AG04449 (cell line): ENCODE measurements around the gene PARD6A.

Experiments
- CTCF ChIA-PET: fragments of 350-600 bp; formaldehyde crosslinking; extraction: SDS; loops from one replicate; lab custom pipeline; 2021; ENCODE audit warnings: antibody characterized with exemption; lab: Yijun Ruan, JAX
- POLR2A ChIA-PET: fragments of 400-600, 350-600 bp; formaldehyde crosslinking; extraction: SDS; loops from one replicate; lab custom pipeline; 2020; ENCODE audit warnings: antibody characterized with exemption, inconsistent platforms; lab: Yijun Ruan, JAX
- DNase-seq: peaks from one replicate; pipeline ENCODE4 v3.0.0-alpha.2; 2010; ENCODE audit warnings: low read depth, low spot score
- H3K4me3 ChIP-seq: 2 replicates; pipeline ENCODE4 v1.5.1; 2011; ENCODE audit warnings: low read depth, mild to moderate bottlenecking, control low read depth, low read length
- TF ChIP-seq, protein P1 (sequence below): IDR thresholded peaks from one replicate; pipeline ENCODE4 v1.5.1; 2011; ENCODE audit warnings: mild to moderate bottlenecking, moderate library complexity, low read length, control low read depth, inconsistent platforms; ENCODE audit not compliant: insufficient read depth; ENCODE audit errors: missing control alignments

PARD6A gene

DNA sequence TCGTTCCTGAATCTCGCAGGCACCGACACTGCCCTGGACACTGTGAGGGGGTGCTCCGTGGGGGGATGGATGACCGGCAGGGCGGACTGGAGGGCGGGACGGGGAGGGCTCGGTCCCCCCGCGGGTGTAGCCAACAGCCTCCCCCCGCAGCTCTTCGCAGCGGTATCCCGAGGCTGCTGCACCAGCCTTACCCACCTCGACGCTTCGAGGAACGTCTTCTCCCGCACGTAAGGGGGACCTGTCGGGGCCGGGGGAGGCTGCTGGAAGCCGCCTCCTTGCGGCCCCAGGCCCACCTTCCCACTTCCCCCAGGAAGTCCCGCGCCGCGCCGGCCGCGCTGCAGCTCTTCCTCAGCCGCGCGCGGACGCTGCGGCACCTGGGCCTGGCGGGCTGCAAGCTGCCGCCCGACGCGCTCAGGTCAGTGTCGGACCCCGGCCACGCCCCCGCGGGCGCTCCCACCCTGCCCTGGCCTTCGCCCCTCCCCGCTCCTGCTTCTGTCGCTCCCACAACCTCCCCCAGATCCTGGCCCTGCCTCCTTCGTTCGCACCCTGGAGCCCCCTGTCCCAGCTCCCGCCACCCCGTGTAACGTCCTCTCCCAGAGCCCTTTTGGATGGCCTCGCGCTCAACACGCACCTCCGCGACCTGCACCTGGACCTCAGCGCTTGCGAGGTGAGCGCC lies 12.5 kb upstream of the PARD6A start:
- no peak overlapping the region for H3K4me3 ChIP-seq
- ChIA-PET POLR2A (no interaction called here), CTCF (interaction anchor here (1.4 to 12.1 kb wide), 3 partner anchors 8 to 128 kb away, joined by 6 to 174 read pairs (median 148); no protein-coding TSS in a partner anchor)
- TF ChIP-seq, protein P1, sequence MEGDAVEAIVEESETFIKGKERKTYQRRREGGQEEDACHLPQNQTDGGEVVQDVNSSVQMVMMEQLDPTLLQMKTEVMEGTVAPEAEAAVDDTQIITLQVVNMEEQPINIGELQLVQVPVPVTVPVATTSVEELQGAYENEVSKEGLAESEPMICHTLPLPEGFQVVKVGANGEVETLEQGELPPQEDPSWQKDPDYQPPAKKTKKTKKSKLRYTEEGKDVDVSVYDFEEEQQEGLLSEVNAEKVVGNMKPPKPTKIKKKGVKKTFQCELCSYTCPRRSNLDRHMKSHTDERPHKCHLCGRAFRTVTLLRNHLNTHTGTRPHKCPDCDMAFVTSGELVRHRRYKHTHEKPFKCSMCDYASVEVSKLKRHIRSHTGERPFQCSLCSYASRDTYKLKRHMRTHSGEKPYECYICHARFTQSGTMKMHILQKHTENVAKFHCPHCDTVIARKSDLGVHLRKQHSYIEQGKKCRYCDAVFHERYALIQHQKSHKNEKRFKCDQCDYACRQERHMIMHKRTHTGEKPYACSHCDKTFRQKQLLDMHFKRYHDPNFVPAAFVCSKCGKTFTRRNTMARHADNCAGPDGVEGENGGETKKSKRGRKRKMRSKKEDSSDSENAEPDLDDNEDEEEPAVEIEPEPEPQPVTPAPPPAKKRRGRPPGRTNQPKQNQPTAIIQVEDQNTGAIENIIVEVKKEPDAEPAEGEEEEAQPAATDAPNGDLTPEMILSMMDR, result no peak
- DNase-seq, result no peak

DNA sequence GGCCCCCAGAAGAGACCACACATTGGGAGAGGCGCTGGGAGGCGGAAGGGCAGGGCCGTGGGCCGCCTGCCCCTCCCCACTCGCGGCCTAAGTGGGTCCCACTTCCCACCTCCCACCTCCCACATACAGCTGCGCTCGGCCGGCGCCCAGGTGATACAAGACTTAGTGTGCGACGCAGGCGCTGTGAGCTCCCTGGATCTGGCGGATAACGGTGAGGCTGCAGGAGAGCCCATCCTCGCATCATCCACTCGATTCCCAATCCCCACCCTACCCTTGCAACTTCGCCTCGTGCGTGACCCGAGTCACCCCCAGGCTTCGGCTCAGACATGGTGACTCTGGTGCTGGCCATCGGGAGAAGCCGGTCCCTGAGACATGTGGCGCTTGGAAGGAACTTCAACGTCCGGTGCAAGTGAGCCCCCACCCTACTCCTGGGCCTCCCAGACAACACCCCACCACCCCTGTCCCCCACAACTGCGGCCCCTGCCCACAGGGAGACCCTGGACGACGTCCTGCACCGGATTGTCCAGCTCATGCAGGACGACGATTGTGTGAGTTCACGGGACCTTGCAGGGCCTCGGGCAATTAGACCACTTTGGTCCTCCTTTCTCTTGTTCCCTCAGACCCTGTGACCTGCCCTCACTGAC lies 11.9 kb upstream of the PARD6A start:
- ChIA-PET POLR2A (interaction anchor here (0.9 to 1.0 kb wide), 2 partner anchors 11 to 119 kb away, joined by 3 read pairs; partner anchors contain the start of gene ACD), CTCF (interaction anchor here (1.4 to 12.1 kb wide), 3 partner anchors 9 to 129 kb away, joined by 6 to 174 read pairs (median 148); no protein-coding TSS in a partner anchor)
- H3K4me3 ChIP-seq, result no peak overlapping the region
- no peak for DNase-seq
- TF ChIP-seq, protein P1, result no peak

DNA sequence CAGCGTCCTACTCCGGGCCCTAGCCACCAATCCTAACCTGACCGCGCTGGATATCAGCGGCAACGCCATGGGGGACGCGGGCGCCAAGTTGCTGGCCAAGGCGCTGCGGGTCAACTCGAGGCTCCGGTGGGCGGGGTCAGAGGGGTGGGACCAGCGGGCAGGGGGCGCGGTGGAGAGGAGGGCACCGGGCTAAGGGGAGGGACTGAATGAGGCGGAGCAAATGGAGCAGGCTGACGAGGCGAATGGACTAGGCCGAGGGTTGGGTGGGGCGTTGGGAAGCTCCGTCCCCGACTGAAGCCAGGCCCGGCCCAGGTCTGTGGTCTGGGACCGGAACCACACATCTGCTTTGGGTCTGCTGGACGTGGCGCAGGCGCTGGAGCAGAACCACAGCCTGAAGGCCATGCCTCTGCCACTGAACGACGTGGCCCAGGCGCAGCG lies 11.2 kb upstream of the PARD6A start:
- TF ChIP-seq, protein P1, result no peak
- POLR2A ChIA-PET, result interaction anchor here (0.9 to 1.0 kb wide), 2 partner anchors 10 to 119 kb away, joined by 3 read pairs; partner anchors contain the start of gene ACD
- no peak for DNase-seq
- CTCF ChIA-PET, result interaction anchor here (1.2 to 12.1 kb wide), 5 partner anchors 9 to 129 kb away, joined by 3 to 174 read pairs (median 6); partner anchors contain the start of gene ACD
- no peak overlapping the region for H3K4me3 ChIP-seq

DNA sequence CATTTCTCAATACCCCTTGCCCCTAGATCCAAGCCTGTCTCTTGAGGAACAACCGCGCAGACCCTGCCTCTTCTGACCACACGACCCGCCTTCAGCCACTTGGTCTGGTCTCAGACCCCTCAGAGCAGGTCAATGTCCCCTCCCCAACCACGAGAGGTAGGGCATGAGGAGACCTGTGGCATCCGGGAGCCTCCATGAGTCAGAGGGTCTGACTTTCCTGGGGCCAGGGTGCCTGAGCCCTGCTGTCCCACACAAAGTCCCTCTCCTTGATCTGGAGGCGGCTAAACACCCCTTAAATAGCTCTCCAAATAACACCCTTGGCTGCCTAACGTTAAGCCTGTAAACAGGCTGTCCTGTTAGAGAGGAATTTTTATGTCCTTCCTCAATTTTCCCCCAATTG lies 10.7 kb upstream of the PARD6A start:
- ChIA-PET CTCF (interaction anchor here (0.8 to 12.1 kb wide), 5 partner anchors 8 to 136 kb away, joined by 3 to 148 read pairs (median 3); partner anchors contain the start of gene ACD), POLR2A (interaction anchor here (1.0 kb wide), 1 partner anchor 120 kb away, joined by 3 read pairs; no protein-coding TSS in a partner anchor)
- TF ChIP-seq, protein P1, result no peak
- H3K4me3 ChIP-seq, result no peak overlapping the region
- DNase-seq, result no peak

DNA sequence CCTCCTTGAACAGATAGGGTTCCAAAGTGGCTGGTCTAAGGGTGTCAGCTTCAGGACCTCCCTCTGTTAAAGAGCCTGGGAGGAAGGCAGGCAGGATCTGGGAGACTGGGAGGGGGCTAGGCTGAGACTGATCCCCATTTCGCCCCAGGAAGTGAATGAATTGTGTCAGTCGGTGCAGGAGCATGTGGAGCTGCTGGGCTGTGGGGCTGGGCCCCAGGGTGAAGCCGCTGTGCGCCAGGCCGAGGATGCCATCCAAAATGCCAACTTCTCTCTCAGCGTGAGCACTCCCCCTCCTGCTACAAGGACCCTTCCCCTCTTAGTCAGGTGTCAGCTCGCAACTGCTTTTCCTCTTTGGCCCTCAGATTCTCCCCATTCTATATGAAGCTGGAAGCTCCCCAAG lies 9.7 kb upstream of the PARD6A start:
- TF ChIP-seq, protein P1, result no peak
- ChIA-PET CTCF (interaction anchor here (1.2 to 12.1 kb wide), 4 partner anchors 12 to 137 kb away, joined by 4 to 148 read pairs (median 6); partner anchors contain the start of gene CTCF), POLR2A (no interaction called here)
- no peak for DNase-seq
- H3K4me3 ChIP-seq, result no peak overlapping the region

DNA sequence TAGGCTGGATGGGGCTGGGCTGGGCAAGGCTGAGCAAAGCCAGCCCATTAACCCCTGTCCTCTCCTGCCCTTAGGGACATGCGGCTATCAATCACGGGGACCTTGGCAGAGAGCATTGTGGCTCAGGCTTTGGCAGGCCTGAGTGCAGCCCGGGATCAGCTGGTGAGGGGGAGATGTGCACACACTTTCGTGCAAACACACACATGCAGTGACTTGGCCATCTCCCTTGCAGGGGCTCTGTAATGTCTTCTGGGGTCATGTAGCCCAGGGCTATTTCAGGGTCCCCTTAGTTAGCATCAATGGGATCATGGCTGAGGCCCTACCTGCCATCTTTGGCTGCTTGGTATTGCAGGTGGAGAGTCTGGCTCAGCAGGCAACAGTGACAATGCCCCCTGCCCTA lies 8.9 kb upstream of the PARD6A start:
- DNase-seq, result no peak
- TF ChIP-seq, protein P1, result no peak
- ChIA-PET POLR2A (no interaction called here), CTCF (interaction anchor here (0.6 to 2.2 kb wide), 4 partner anchors 9 to 105 kb away, joined by 3 to 7 read pairs (median 4); partner anchors contain the start of gene CTCF)
- no peak overlapping the region for H3K4me3 ChIP-seq
